HT-29 (cell line): ENCODE data around the gene ERICH6. TPM values are rescaled to one million over a fixed set of nuclear protein-coding genes. Genes with fewer than 3 reads are reported as not detected.

Experiments used
- DNase-seq: peaks from one replicate; pipeline ENCODE4 v3.0.0-alpha.2; 2015; ENCODE audit warnings: low spot score
- total RNA-seq: library from RNA; depleted of rRNA; stranded (reverse); fragments of >200 nt; shearing (Covaris generic); gene quantifications from 2 replicates; pipeline ENCODE4 v1.2.3, GENCODE V29; 2014; rRNA removed

The ERICH6 gene
- total RNA-seq: not detected in 2 replicates

DNA sequence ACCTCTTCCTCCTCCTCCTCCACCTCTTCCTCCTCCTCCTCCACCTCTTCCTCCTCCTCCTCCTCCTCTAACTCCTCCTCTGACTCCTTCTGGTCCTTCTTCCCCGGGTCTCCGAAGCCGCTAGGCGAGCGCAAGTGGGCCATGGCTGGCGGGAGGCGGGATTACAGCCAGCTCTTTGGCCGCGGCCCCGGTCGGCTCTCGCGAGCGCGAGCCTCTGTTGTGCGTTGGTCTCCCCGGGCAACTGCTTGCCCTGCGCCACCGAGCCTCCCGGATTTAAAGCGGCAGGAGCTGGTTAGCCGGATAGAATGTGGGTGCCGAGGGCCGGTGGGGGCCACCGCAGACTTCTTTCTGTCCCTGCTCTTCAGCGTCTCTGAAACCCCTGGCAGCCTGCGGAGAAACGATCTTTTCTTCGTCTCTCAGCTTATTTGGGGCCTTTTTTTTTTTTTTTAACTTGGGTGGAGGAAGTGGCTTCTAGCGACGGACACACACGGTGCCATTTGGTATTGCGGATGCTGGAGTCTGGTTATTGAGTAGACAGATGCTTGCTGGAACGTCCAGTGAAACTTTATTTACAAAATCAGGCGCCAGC is at the start of gene ERICH6:
Gene ERICH6, minus strand, starts transcription at position 165 of the 589 bp plus-strand sequence. Its CDS starts 22 bp downstream, at position 143.
- DNase-seq: peak; percentile 96

DNA sequence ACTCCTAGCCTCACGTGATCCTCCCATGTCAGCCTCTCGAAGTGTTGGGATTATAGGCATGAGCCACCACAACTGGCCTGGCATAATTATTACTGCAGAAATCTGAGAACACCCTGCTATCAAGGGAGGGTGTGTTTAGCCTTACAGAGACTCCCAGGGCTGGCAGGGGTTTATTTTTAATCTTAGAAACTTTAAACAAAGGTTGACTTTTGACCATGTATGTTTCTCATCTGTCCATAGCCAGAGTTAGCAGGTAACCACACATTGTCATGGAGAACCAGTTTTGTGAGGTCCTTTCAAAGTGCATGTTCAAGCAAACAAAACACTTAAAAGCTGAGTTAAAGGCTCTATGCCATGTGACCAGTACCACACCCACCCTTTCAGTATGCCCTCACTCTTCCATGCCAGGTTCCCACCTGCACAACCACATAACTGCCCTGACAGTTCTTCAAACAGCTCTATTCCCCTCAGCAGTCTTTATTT is 48.1 kb upstream of the ERICH6 start:
- peak; percentile 59 for DNase-seq

DNA sequence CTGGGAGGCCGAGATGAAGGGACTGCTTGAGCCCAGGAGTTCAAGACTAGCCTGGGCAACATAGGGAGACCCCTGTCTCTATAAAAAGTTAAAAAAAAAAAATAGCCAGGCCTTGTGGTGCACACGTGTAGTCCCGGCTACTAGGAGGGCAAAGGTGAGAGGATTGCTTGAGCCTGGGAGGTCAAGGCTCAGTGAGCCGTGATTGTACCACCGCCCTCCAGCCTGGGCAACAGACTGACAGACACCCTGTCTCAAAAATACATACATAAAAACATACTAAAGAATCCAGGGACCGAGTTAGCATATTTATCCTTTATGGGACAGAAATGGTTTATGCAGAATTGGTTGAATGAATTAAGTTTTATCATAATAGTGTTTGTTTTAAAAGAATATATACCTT is 45.5 kb upstream of the ERICH6 start:
- DNase-seq: no peak

DNA sequence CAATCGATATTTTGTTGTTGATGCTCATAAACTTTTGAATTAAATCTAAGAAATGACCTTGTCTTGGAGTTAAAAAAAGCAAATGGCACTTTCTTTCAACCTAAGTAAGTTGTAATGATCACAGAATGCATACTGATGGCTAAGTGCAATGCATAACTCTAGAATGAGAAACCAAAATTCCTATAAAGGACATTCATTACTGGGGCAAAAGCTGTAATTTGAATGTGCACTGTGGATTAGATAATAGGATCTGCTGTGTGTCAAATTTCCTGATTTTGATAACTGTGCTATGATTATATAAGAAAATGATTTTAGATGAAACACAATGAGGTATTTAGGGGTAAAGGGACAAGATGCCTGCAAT is 44.9 kb upstream of the ERICH6 start:
- no peak for DNase-seq

DNA sequence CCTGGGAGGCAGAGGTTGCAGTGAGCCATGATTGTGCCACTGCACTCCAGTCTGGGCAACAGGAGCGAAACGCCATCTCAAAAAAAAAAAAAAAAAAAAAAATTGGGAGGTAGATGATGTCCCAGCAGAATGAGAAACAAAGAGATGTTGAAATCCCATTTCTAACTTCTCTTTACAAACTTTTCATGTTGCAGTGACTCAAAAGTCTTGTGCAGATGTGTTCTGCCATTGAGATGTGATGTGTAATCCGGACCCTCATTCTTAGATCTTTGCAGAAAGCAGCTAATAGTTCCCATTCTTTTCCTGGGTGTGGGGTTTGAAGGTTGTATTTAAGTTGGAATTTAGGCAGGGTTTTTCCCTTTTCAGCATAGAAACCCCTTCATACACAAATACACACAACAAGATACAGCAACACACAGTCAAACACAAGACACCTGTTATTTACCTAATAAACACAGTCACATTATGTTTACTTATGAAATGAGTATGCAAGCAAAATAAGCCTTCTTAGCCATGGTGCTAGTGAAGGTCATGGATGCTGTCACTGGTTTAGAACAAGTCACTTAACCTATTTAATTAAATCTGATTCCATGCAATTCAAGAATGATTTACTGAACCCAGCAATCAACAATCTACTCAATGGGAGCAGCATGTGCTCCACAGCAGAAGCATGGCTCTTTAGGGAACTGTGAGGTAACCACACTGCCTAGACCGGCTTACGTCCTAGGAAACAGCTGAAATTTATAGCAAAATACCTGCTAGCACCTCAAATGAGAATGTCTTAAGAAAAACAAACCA is 44.4 kb upstream of the ERICH6 start:
- DNase-seq: no peak

DNA sequence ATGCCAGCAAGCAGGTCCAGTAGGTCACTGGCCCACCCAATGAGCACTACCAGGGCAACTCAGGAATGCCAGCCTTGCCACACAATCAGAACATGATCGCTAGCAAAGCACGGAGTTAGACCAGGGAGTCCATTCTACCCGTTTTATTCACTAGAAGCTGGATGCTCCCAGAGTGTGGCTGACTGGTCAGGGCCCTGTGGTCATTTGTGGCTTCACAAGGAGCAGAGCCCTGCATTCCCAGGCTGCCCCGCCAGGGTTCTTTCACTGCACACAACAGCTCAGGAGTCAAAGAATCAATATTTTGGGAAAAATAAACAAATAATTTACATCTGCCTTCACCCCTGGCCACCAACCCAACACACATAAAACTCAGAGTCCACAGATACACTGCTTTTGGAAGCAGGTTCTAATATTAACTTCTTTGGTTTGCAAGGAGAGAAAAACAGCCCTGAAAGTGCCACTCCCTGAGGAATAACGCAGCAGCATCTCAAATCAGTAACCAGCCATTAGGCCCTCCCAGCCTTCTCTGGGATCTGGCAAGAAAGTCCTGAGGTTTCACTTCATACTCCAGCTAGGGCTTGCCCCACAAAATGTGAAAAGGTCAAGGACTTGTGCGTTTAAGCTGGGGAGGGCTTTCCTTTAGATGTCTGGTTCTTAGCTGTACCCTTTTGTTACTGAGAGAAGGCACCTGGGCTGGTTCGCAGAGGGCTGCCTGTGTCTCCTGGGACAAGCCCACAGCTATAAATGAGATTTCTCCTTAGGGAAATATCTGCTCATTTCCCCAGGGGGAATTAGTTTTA is 43.3 kb upstream of the ERICH6 start:
- DNase-seq: no peak

DNA sequence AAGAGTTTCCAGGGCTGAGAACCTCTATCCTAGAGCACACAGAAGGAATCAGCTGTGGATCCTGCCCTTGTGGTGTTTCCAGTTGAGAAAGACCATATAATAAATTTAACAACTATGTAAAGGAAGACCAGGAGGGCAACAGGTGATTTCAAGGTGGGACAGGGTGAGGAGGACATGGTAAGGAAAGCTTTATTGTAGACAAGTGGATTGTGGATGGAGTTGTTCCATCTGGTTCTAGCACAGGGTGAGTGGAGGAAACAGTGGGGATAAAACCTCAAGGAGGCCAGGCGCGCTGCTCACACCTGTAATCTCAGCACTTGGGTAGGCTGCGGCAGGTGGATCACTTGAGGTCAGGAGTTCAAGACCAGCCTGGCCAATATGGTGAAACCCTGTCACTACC is 42.1 kb upstream of the ERICH6 start:
- DNase-seq: no peak

DNA sequence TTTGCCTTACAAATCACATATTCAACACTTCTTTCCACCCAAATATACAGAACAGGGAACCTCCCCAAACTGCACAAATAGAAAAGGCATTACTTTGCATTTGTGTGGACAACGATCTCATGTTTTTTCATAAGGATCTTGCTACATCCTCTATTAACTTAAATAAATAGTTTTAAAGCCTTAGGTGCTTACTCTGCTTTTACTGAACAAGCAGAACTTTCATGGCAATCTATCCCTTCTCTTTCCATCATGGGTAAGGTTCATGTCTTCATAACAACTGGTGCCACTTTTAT is 41.1 kb upstream of the ERICH6 start:
- no peak for DNase-seq

DNA sequence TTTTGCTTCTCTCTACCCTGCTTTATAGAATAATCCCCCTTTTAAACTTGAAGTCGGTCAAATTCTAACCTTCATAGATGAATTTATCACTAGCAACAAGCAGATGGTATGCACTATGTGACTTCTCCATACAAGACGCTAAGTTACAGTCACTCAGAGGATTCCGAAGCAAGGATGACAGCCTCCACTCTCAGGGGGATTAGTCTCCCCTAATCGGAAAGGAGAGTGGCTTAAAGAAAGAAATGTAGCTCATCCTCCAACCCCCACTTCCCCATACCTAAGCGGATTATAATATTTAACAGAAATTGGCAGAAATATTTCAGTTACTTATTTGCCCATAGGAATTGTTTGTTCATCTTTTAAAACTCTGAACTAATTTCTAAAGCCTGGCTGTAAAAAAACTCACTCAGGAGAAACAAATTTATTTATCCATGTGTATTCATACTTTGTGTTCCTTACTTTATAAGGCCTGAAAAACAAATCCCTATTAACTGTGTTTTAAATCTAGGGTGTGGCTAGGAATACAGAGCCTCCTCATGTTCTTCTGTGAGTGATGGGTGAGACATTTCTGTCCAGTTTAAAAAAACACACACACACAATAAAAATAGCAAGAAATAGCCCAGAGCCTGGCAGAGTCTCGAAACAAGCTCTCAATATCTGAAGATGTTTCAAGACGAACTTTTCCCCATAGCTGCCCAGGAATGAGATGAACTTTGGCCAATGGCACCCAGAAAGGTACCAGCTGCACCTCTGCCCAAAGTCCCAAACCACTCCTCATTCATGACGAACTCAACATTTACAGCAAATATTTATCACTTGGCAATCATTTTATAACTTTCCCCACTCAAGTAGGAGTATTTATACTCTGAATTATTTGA is 40.6 kb upstream of the ERICH6 start:
- no peak for DNase-seq

DNA sequence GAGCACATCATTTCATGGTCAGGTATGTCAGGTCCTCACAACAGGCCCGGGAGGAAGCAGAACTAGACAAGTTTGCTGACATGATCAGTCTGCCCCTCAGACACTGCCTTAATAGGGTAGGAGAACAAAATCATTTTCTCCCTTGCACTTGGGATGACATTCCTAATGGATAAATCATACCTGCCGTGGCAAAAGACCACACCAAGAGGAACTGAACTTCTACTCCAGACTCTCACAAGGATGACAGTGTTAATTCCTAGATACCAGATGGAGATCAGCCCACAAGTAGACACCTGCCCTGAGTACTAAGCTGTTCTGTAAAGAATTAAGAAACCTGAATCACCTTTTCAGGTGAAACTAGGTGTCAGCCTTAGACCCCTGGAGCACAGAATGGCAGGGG is 39.8 kb upstream of the ERICH6 start:
- DNase-seq: no peak

DNA sequence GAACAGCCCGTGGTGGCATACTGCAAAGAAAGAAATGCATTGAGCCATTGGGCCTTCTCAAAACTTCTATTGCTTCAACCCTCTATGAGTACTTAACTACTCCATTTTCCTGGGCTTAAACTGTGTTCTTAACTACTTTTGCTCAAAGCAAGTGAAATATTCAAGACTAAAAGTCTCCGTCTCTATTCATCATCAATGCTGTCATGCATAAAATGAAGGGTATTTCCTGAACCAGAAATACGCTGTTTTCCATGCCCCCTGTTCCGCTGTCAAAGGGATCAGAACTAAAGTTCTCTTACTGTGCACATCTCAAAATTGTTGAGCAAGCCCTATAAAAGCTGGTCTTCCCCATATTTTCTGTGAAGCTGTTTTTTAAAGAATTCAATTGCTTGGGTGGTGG is 39.0 kb upstream of the ERICH6 start:
- DNase-seq: no peak

DNA sequence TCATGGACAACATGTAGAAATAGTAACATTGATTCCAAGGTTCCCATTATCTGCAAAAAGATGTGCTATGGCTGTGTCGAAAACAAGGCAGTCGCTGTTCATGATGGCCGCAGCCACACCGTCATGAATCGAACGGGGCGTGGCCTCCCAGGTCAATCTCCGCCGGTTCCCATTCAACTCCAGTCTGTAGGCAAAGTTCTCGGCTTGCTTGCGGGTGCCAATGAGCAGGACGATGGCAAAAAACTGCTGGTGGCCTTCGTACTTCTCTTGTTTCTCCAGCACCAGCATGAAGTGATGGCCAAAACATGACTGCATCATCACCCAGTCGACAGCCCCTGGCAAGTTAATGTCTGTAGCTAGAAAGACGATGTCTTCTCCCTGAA is 38.4 kb upstream of the ERICH6 start:
- DNase-seq: no peak

DNA sequence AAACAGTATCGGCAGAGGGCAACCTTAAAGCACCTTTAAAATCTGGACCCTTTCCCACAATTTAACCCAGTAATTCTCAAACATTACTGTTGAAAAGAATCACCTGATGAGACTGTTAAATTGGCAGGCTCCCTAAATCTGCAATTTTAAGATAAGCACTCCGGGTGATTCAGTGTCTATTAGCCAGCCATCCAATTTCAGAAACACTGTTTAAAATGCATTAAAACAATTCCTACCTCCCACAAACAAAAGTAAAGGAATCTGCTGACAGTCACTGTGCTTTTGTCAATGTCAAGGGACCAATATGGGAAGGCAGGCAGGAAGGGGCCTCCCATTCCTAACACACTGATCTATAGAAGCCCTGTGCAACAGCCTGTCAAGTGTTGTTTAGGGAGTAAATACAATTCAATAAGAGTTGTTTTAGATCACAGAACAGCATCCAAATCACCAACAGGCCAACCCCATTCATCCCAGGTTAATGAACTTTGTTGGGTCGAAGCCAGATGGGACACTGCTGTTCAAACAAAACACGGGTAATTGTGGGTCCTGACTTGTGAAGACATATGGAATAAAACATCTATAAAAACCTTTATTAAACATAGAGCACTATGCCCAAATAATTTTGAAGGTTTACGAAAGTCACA is 37.9 kb upstream of the ERICH6 start:
- DNase-seq: no peak

DNA sequence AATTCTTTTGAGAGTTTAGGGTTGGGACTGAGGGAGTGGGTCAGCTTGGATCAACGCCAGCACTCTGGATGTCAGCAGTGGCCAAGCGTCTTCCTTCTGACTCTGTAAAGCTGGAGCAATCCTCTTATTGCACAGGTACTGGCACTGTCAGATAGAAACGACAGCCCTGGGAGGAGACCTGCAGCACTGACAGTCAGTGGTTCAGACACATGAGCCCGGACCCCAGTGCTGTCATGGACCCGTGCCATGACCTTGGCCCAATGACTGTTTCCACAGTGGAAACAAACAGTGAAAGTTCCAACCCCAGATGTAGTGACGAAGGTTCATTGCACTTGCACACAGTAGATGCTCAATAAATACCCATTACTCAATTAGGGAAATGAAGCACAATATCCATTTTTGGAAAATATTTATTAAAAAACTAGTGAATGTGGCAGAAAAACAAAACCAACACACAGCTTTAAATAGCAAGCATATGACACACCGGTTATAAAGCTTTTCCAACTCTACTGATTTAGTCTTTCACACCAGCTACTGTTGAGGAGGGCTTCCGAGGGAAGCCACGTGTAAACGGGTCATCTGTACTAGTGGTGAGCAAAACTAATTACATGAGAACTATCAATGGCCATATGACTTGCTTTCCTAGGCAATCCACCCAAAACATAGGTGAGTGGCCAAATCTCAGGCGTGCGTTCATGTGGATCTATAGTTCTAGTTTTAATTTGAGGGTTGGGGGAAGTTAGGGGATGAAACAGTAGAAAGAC is 37.2 kb upstream of the ERICH6 start:
- DNase-seq: no peak

DNA sequence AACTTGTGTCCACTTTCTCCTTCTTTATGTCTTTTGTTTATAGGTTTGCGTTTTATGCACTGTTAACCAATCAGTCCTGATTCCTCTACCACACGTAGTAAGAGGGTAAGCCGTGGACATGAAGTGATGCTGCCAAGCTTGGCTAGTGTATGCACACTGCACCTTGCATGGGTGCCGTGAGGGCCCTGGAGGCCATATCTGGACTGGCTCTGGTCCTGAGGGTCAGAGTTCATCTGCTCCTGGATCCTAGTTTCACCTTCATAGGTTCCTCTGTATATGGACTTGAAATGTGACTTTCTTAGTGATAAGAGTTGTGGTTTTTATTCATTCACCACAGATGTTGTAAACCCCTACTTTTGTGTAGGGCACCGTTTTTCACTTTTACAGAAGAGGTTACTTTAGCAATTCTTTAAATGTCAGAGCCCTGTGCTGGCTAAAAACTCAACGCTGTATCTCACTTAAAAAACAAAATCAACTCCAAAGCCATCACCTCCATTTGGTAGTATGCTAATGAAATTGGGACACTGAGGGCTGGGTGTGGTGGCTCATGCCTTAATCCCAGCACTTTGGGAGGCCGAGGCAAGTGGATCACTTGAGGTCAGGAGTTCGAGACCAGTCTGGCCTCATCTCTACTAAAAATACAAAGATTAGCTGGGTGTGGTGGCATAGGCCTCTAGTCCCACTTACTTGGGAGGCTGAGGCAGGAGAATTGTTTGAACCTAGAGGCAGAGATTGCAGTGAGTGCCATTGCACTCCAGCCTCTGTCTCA is 36.3 kb upstream of the ERICH6 start:
- no peak for DNase-seq

DNA sequence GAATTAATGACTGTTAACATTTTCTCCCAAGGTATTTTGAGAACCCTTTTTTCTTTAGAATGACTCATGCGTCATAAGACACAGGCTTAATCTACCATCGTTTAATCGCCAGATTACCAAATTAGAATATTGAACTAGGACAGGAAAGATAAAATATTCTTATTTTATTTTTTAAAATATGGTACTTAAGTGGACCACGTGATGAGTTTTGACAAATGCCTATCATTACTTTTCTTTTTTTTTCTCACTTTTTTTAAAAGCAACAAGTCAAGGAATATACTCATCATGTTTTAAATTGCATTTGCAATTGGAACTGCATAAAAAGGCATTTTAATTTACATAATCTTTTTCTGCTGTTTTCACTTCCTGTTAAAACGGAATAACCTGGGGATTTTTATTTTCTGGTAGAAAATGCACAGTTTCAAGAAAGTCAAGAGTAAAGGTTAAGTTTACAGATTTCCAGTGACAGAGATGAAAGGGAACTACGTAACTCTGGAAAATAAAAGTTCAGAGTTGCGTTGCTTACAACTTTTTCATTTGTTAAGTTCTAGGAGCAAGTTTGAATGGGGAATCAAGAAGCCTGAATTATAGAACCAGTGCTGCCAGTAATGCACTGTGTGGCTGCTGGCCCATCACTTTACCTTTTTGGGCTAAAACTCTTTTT is 35.6 kb upstream of the ERICH6 start:
- no peak for DNase-seq

DNA sequence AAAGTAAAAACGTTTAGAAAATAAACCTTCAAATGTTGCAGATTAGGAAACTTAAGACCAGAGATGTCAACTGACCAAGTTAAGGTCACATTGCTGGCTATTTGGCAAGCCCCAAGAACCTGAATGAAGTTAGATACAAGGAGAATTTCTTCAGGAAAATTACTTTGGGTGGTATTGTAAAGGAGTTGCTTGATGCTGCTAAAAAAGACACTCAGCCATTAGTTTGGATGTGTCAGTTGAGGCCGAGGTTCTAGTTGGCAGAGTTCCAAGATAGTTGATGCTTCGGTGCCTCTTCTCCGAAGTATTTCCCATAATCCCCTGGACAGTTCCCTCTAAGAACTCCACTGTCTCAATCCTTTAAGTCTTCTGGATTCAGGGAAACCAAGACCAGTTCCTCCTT is 35.0 kb upstream of the ERICH6 start:
- DNase-seq: no peak

DNA sequence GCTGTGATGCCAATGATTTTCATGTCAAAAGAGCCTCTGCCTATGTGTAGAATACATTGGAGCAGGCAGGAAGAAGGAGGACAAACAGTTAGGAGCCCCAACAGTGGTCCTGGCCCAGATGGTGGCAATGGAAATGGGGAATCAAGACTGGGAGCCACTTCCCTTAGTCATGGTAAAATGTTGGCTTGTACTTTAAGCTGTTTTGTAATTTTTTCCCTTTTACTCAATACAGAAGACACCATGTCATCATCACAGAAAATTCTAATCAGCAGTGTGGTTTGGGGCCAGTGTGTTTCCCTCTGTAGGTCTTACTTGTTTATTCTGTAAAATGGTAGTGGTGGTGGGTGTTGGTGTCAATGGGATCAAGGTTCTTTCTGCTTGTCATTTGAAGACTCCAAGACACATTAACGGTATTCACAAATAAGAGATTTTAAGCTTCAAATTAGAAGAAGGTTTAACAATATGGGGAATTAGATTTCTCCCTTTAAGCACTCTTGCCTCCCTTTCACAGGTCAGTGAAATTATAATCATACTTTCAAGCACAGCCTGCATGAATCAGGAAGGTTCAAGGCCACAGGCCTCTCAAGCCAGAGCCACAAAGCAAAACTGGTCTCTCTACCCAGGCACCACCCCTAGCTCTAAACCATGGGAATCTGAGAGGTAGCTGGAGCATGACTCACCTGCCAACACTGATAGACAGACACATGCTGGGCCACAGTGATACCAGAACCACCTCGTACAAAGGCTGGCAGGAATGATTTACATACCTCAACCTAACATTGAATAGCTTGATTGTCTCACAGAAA is 34.4 kb upstream of the ERICH6 start:
- peak; percentile 82 for DNase-seq
